H1 (cell line): ENCODE results near the gene NKAPD1. TPM values are rescaled to one million over a fixed set of nuclear protein-coding genes. Genes with fewer than 3 reads are reported as not detected.

Experiments used
- CTCF ChIA-PET: fragments of 300-600 bp; sonication (Branson Sonifier 250); formaldehyde crosslinking; loops from one replicate; lab custom pipeline; 2021; ENCODE audit not compliant: partially characterized antibody; lab: Charles Lee
- POLR2A ChIA-PET: fragments of 300-600 bp; sonication (Branson Sonifier 250); formaldehyde crosslinking; loops from one replicate; lab custom pipeline; 2021; ENCODE audit warnings: inconsistent platforms; ENCODE audit not compliant: partially characterized antibody; lab: Charles Lee
- DNase-seq, 2 experiments: peaks; one replicate each; pipeline versions ENCODE4 v3.0.0 to v3.0.0-alpha.2; 2010 to 2022; ENCODE audit warnings: low spot score in 2 of 2, low read depth in 1 of 2, mixed read lengths in 1 of 2
- FAIRE-seq: peaks from 2 replicates; lab custom pipeline; 2011; peaks lifted over from hg19 to GRCh38; lab: Jason Lieb, UNC
- H2AFZ ChIP-seq: 2 replicates; pipeline ENCODE4 v1.8.1; 2012; ENCODE audit warnings: low read length, inconsistent platforms
- H2AK5ac ChIP-seq: 2 replicates; pipeline ENCODE4 v1.6.1; 2013; ENCODE audit warnings: low read depth, low read length
- H2BK120ac ChIP-seq: replicated peaks from 2 replicates; pipeline ENCODE3; 2013; ENCODE audit warnings: low read depth, low read length, inconsistent platforms
- H2BK12ac ChIP-seq: 2 replicates; pipeline ENCODE4 v1.6.1; 2013; ENCODE audit warnings: low read depth, low read length
- H2BK15ac ChIP-seq: 2 replicates; pipeline ENCODE4 v1.6.1; 2013; ENCODE audit warnings: low read length
- H2BK20ac ChIP-seq: 2 replicates; pipeline ENCODE4 v1.6.1; 2013; ENCODE audit warnings: low read length
- H2BK5ac ChIP-seq: 2 replicates; pipeline ENCODE4 v1.6.1; 2013; ENCODE audit warnings: low read depth, low read length
- H3K14ac ChIP-seq: 2 replicates; pipeline ENCODE4 v1.6.1; 2013; ENCODE audit warnings: inconsistent platforms; ENCODE audit not compliant: insufficient read length
- H3K18ac ChIP-seq: 2 replicates; pipeline ENCODE4 v1.6.1; 2013; ENCODE audit warnings: low read length; ENCODE audit errors: extremely low read depth
- H3K23ac ChIP-seq: 2 replicates; pipeline ENCODE4 v1.6.1; 2013; ENCODE audit warnings: inconsistent platforms; ENCODE audit not compliant: insufficient read length
- H3K23me2 ChIP-seq: 2 replicates; pipeline ENCODE4 v1.6.1; 2013; ENCODE audit warnings: low read depth, low read length
- H3K27ac ChIP-seq: 2 replicates; pipeline ENCODE4 v1.6.1; 2011; ENCODE audit warnings: low read depth, low read length, inconsistent platforms
- H3K27me3 ChIP-seq, 4 experiments: replicated peaks in 1 of 4; 1 replicate in 1 of 4; 2 replicates in 3 of 4; pipeline versions ENCODE4 v1.6.1 to v1.8.1; 2011 to 2013; ENCODE audit warnings: low read length in 3 of 4, mild to moderate bottlenecking in 3 of 4, inconsistent platforms in 2 of 4, mixed read lengths in 2 of 4, moderate library complexity in 1 of 4; ENCODE audit not compliant: control insufficient read depth in 3 of 4, insufficient read depth in 3 of 4; ENCODE audit errors: extremely low read depth in 1 of 4
- H3K36me3 ChIP-seq, 4 experiments: 2 replicates each; pipeline versions ENCODE4 v1.6.1 to v1.8.1; 2011 to 2013; ENCODE audit warnings: mild to moderate bottlenecking in 4 of 4, low read length in 3 of 4, moderate library complexity in 2 of 4, control low read depth in 1 of 4, inconsistent platforms in 1 of 4; ENCODE audit not compliant: insufficient read depth in 4 of 4, control insufficient read depth in 2 of 4
- H3K4ac ChIP-seq: replicated peaks from 2 replicates; pipeline ENCODE3; 2013; ENCODE audit warnings: low read length, low read depth, mixed read lengths, inconsistent platforms; ENCODE audit not compliant: insufficient read length
- H3K4me1 ChIP-seq, 4 experiments: replicated peaks in 1 of 4; 1 replicate in 1 of 4; 2 replicates in 3 of 4; pipeline versions ENCODE4 v1.6.1 to v1.8.1; 2011 to 2013; ENCODE audit warnings: low read length in 3 of 4, inconsistent platforms in 2 of 4, mixed read lengths in 1 of 4; ENCODE audit not compliant: insufficient read depth in 4 of 4, control insufficient read depth in 3 of 4
- H3K4me2 ChIP-seq, 2 experiments: 2 replicates each; pipeline versions ENCODE4 v1.6.1 to v1.8.1; 2011 to 2013; ENCODE audit warnings: low read depth in 2 of 2, low read length in 2 of 2, control low read depth in 1 of 2, inconsistent platforms in 1 of 2, mild to moderate bottlenecking in 1 of 2; ENCODE audit not compliant: insufficient read depth in 1 of 2
- H3K4me3 ChIP-seq, 4 experiments: fragments of 200-600, 300-600 bp in 1 of 4; sonication (generic), shearing (Covaris generic), sonication (Bioruptor Twin) in 1 of 4; 2 replicates each; pipeline versions ENCODE4 v1.5.1 to v1.8.1; 2011 to 2016; ENCODE audit warnings: low read length in 4 of 4, low read depth in 3 of 4, control low read depth in 2 of 4, inconsistent platforms in 2 of 4, mild to moderate bottlenecking in 2 of 4, mixed read lengths in 1 of 4, moderate library complexity in 1 of 4; ENCODE audit not compliant: insufficient read depth in 2 of 4; ENCODE audit errors: extremely low read depth in 1 of 4
- H3K56ac ChIP-seq: replicated peaks from 2 replicates; pipeline ENCODE3; 2013; ENCODE audit warnings: low read depth, mild to moderate bottlenecking, mixed read lengths, low read length, inconsistent platforms; ENCODE audit not compliant: insufficient read length
- H3K79me1 ChIP-seq: 2 replicates; pipeline ENCODE4 v1.6.1; 2013; ENCODE audit warnings: low read depth, low read length, control low read depth
- H3K79me2 ChIP-seq, 2 experiments: 2 replicates each; pipeline versions ENCODE4 v1.6.1 to v1.8.1; 2012 to 2013; ENCODE audit warnings: low read length in 2 of 2, mild to moderate bottlenecking in 2 of 2, inconsistent platforms in 1 of 2; ENCODE audit not compliant: insufficient read depth in 2 of 2, control insufficient read depth in 1 of 2
- H3K9ac ChIP-seq, 4 experiments: replicated peaks in 1 of 4; 1 replicate in 1 of 4; 2 replicates in 3 of 4; pipeline versions ENCODE4 v1.6.1 to v1.8.1; 2011 to 2013; ENCODE audit warnings: low read depth in 3 of 4, low read length in 3 of 4, control low read depth in 2 of 4, mild to moderate bottlenecking in 2 of 4, moderate library complexity in 2 of 4, inconsistent platforms in 1 of 4; ENCODE audit errors: extremely low read depth in 1 of 4
- H3K9me3 ChIP-seq, 2 experiments: 2 replicates each; pipeline versions ENCODE4 v1.6.1 to v1.8.1; 2012 to 2013; ENCODE audit warnings: mild to moderate bottlenecking in 2 of 2, moderate library complexity in 2 of 2, control low read depth in 1 of 2, inconsistent platforms in 1 of 2, low read depth in 1 of 2, low read length in 1 of 2, mixed read lengths in 1 of 2; ENCODE audit not compliant: insufficient read depth in 2 of 2
- H4K20me1 ChIP-seq, 2 experiments: replicated peaks in 1 of 2; 2 replicates each; pipeline versions ENCODE3 to v1.8.1; 2011 to 2013; ENCODE audit warnings: inconsistent platforms in 2 of 2, low read length in 2 of 2, mild to moderate bottlenecking in 1 of 2; ENCODE audit not compliant: insufficient read depth in 2 of 2, control insufficient read depth in 1 of 2
- H4K5ac ChIP-seq: 2 replicates; pipeline ENCODE4 v1.6.1; 2013; ENCODE audit warnings: low read length, low read depth, mixed read lengths, inconsistent platforms; ENCODE audit not compliant: insufficient read length
- H4K8ac ChIP-seq: 2 replicates; pipeline ENCODE4 v1.8.0; 2013; ENCODE audit warnings: mild to moderate bottlenecking, moderate library complexity, low read length, inconsistent platforms; ENCODE audit not compliant: insufficient read depth; ENCODE audit errors: extremely low read depth
- H4K91ac ChIP-seq: replicated peaks from 2 replicates; pipeline ENCODE3; 2013; ENCODE audit warnings: low read length, mixed read lengths, inconsistent platforms; ENCODE audit not compliant: insufficient read length
- ASH2L ChIP-seq: fragments of 200-600, 300-600 bp; sonication (generic); IDR thresholded peaks from one replicate; pipeline ENCODE4 v1.7.1; 2017; ENCODE audit warnings: low read length
- BCL11A ChIP-seq, 2 experiments: IDR thresholded peaks; one replicate each; pipeline ENCODE4 v1.6.1; 2011; ENCODE audit warnings: low read depth in 2 of 2, low read length in 2 of 2, mild to moderate bottlenecking in 2 of 2
- E2F6 ChIP-seq: IDR thresholded peaks from 2 replicates; pipeline ENCODE4 v1.6.1; 2012; ENCODE audit warnings: inconsistent platforms
- GABPA ChIP-seq: IDR thresholded peaks from 2 replicates; pipeline ENCODE4 v1.6.1; 2011; ENCODE audit warnings: mild to moderate bottlenecking, low read length, moderate library complexity, borderline replicate concordance; ENCODE audit not compliant: insufficient read depth
- KDM4A ChIP-seq: IDR thresholded peaks from one replicate; pipeline ENCODE4 v1.7.1; 2012; ENCODE audit warnings: low read depth, mild to moderate bottlenecking, moderate library complexity, low read length, inconsistent platforms; ENCODE audit not compliant: severe bottlenecking
- KDM5A ChIP-seq: fragments of 200-600 bp; IDR thresholded peaks from 2 replicates; pipeline ENCODE4 v1.7.1; 2012; ENCODE audit warnings: mild to moderate bottlenecking, low read length, inconsistent platforms, mixed read lengths
- POLR2AphosphoS5 ChIP-seq: IDR thresholded peaks from 2 replicates; pipeline ENCODE4 v1.6.1; 2011; ENCODE audit warnings: low read depth, low read length
- RAD21 ChIP-seq, 2 experiments: IDR thresholded peaks in 1 of 2; conservative IDR thresholded peaks in 1 of 2; 2 replicates each; pipeline ENCODE4 v1.6.1; 2011; ENCODE audit warnings: low read depth in 2 of 2, low read length in 2 of 2, improper control_type of control experiment in 1 of 2, inconsistent platforms in 1 of 2, mild to moderate bottlenecking in 1 of 2, moderate library complexity in 1 of 2
- SIRT6 ChIP-seq: IDR thresholded peaks from one replicate; pipeline ENCODE4 v1.7.1; 2012; ENCODE audit warnings: low read length, inconsistent platforms
- TAF7 ChIP-seq: optimal IDR thresholded peaks from 2 replicates; pipeline ENCODE3; 2011; ENCODE audit warnings: low read depth, mild to moderate bottlenecking, inconsistent platforms, low read length, moderate library complexity, borderline replicate concordance
- TBP ChIP-seq: IDR thresholded peaks from 2 replicates; pipeline ENCODE4 v1.6.1; 2011; ENCODE audit warnings: low read depth, low read length, improper control_type of control experiment
- WGBS, 2 experiments: shearing (Covaris generic) in 1 of 2; methylation state at CpG; one replicate each; pipeline versions ENCODE4 v1.1.6 to v1.1.7; 2013 to 2015; ENCODE audit warnings: low lambda C conversion rate in 2 of 2, mixed read lengths in 2 of 2, inconsistent platforms in 1 of 2, low coverage in 1 of 2, missing lambda C conversion rate in 1 of 2; ENCODE audit not compliant: insufficient replicate concordance in 2 of 2, insufficient coverage in 1 of 2, insufficient read length in 1 of 2; ENCODE audit errors: extremely low coverage in 1 of 2, missing lambda C conversion rate in 1 of 2; 5-methylcytosine and 5-hydroxymethylcytosine counted together
- polyA plus RNA-seq, 7 experiments: library from polyadenylated mRNA; depleted of rRNA in 3 of 7; stranded (reverse) in 5 of 7; unstranded in 2 of 7; fragments of >200 nt in 5 of 7; fragments of 200-250 nt in 2 of 7; gene quantifications; 1 replicate in 5 of 7; 2 replicates in 1 of 7; 4 replicates in 1 of 7; pipeline versions ENCODE4 v1.2.1 to v1.2.3, GENCODE V29; 2011 to 2013; ENCODE audit warnings: missing spikeins in 2 of 7, mixed read lengths in 2 of 7
- total RNA-seq: library from RNA; stranded (reverse); fragmentation: NEBNext Ultra II Directional; extraction: Animal tissue kit (Norgen Biotek cat#: 25700); gene quantifications from 2 replicates; pipeline ENCODE4 v1.2.1, GENCODE V29; 2021

Gene NKAPD1
- total and polyA plus RNA-seq, 2 of the 8 experiments (the other 6 are each of a cell fraction or from before 2014, with no cell fraction given), result 6.7 to 16.7 TPM

DNA sequence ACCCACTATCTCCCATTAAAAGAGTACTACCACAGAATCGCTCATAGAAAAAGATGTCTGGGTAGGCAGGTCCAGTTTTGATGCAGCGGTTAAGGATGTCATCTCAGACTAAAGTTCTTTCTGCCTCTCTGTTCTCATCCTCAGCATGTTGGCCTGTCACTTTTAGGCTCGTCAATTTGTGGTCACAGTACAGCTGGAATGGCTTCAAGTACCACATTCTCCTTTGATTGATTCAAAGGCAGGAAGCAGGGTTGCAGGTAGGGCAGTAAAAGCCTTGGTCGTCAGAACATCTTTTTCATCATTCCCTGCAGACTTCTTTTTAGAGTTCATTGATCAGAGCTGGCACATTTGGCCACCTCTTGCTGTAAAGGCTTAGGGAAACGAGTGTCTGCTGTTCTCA is 41.3 kb downstream of the NKAPD1 start:
- H3K18ac ChIP-seq, result no peak overlapping the region
- no peak overlapping the region for H4K91ac ChIP-seq
- FAIRE-seq (no peak), DNase-seq (no peak)
- POLR2A ChIA-PET, result no interaction called here
- no peaks in the 10 kb centered on the region for H4K20me1 ChIP-seq
- no peak overlapping the region for H3K56ac ChIP-seq
- no peak overlapping the region for H4K5ac ChIP-seq
- no peak overlapping the region for H2BK120ac ChIP-seq
- no peak overlapping the region for H3K9ac ChIP-seq
- H3K27me3 ChIP-seq, result no peaks in the 10 kb centered on the region
- no peak overlapping the region for H2AFZ ChIP-seq
- no peak overlapping the region for H3K4ac ChIP-seq
- H2BK5ac ChIP-seq, result no peak overlapping the region
- H2BK20ac ChIP-seq, result no peak overlapping the region
- H4K8ac ChIP-seq, result no peak overlapping the region
- CTCF ChIA-PET, result interaction anchor here (0.6 to 9.3 kb wide), 8 partner anchors 13 to 779 kb away, joined by 3 to 104 read pairs (median 4); partner anchors contain the start of gene BCO2
- no peaks in the 10 kb centered on the region for H3K23me2 ChIP-seq
- H2AK5ac ChIP-seq, result no peak overlapping the region
- no peak overlapping the region for H2BK12ac ChIP-seq
- H3K23ac ChIP-seq, result no peak overlapping the region
- no peaks in the 10 kb centered on the region for H3K4me1 ChIP-seq
- no peaks in the 10 kb centered on the region for H3K9me3 ChIP-seq
- H2BK15ac ChIP-seq, result no peak overlapping the region
- H3K36me3 ChIP-seq, result no peaks in the 10 kb centered on the region
- H3K79me2 ChIP-seq, result no peaks in the 10 kb centered on the region
- H3K14ac ChIP-seq, result no peak overlapping the region
- no peak overlapping the region for H3K4me3 ChIP-seq
- H3K4me2 ChIP-seq, result no peak overlapping the region
- 84% methylated on average over 5 of the region's 5 CpGs; no CpG with 5 or more reads in 1 of the 2 experiments for WGBS, 2 experiments
- no peaks in the 10 kb centered on the region for H3K79me1 ChIP-seq
- no peak overlapping the region for H3K27ac ChIP-seq
- no peak for TF ChIP-seq RAD21 (IDR thresholded peaks at IDR 0.05 in 1 of 2, conservative IDR thresholded peaks at IDR 0.05 in 1 of 2; ENCODE audit: low read depth in 2 of 2, low read length in 2 of 2)
- TF ChIP-seq KDM4A, result no peak
- no peak for TF ChIP-seq ASH2L
- TF ChIP-seq TAF7, result no peak
- no peak for TF ChIP-seq GABPA
- no peak for TF ChIP-seq SIRT6
- no peak for TF ChIP-seq KDM5A
- TF ChIP-seq E2F6, result no peak
- no peak for TF ChIP-seq BCL11A (IDR thresholded peaks at IDR 0.05; ENCODE audit: low read depth in 2 of 2, low read length in 2 of 2)
- no peak for TF ChIP-seq TBP
- TF ChIP-seq POLR2AphosphoS5, result no peak
